ENCODE data around the gene LRRFIP2. TPM values are rescaled to one million over a fixed set of nuclear protein-coding genes. Genes with fewer than 3 reads are reported as not detected.

Gene LRRFIP2
- total RNA-seq, 1 donor from 2014 or later: 40.0 TPM

DNA sequence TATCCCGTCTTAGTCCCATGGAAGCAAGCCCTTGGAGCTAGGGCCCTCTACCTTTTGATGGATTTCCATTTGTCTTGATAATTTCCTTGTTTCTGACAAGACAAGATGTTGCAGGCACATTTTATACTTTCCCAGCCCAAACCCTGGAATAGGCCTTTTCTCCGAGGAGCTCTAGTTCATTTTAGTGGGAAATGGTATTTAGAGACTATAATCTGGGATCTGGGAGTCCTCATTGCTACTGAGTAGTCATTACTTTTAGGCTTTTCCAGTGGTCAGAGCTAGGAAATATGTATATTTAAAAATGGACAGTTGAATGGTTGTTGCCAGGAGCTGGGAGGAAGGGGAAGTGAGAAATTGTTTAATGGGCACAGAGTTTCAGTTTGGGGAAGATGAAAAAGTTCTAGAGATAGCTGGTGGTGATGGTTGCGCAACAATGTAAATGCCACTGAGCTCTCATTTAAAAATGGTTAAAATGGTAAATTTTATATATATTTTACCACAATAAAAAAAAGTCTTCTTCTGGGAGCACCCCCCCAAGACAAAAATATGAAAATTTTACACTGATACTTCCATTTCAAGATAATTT, 149.5 kb downstream of the LRRFIP2 start:
- Mint-ChIP-seq H3K9me3 (ENCODE audit: unreplicated experiment) (no peaks in the 10 kb centered on the region), H3K27me3 (ENCODE audit: unreplicated experiment) (no peaks in the 10 kb centered on the region), H3K4me3 (ENCODE audit: unreplicated experiment) (no peak overlapping the region), H3K4me1 (ENCODE audit: unreplicated experiment) (no peaks in the 10 kb centered on the region), H3K27ac (ENCODE audit: unreplicated experiment) (no peak overlapping the region), H3K36me3 (ENCODE audit: low read depth, unreplicated experiment) (peaks cover 64% of the 10 kb centered on the region)
- TF ChIP-seq, protein P1, sequence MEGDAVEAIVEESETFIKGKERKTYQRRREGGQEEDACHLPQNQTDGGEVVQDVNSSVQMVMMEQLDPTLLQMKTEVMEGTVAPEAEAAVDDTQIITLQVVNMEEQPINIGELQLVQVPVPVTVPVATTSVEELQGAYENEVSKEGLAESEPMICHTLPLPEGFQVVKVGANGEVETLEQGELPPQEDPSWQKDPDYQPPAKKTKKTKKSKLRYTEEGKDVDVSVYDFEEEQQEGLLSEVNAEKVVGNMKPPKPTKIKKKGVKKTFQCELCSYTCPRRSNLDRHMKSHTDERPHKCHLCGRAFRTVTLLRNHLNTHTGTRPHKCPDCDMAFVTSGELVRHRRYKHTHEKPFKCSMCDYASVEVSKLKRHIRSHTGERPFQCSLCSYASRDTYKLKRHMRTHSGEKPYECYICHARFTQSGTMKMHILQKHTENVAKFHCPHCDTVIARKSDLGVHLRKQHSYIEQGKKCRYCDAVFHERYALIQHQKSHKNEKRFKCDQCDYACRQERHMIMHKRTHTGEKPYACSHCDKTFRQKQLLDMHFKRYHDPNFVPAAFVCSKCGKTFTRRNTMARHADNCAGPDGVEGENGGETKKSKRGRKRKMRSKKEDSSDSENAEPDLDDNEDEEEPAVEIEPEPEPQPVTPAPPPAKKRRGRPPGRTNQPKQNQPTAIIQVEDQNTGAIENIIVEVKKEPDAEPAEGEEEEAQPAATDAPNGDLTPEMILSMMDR (IDR thresholded peaks at IDR 0.05; ENCODE audit: unreplicated experiment): no peak
- DNase-seq (ENCODE audit: low spot score): no peak

DNA sequence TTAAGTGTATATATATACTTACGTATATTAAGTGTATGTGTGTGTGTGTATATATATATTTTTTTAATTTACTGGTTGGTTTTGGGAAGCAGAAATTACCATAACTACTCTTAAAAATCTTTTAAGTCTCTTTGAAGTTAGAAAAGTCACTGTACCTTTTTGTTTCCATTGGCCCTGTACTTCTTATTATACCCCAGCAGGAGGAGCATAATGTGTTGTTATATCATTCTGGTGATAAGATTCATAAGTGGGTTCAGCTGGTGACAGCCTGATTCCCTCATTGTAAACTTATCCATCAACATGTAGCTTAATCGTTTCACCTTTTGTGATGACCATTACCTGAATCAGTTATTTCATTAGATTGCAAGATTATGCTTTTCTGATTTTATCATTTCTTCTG, 150.3 kb downstream of the LRRFIP2 start:
- Mint-ChIP-seq H3K27me3 (ENCODE audit: unreplicated experiment) (no peaks in the 10 kb centered on the region), H3K36me3 (ENCODE audit: low read depth, unreplicated experiment) (peaks cover 70% of the 10 kb centered on the region), H3K4me1 (ENCODE audit: unreplicated experiment) (no peaks in the 10 kb centered on the region), H3K4me3 (ENCODE audit: unreplicated experiment) (no peak overlapping the region), H3K27ac (ENCODE audit: unreplicated experiment) (no peak overlapping the region), H3K9me3 (ENCODE audit: unreplicated experiment) (no peaks in the 10 kb centered on the region)
- TF ChIP-seq, protein P1 (IDR thresholded peaks at IDR 0.05; ENCODE audit: unreplicated experiment): peak; percentile 50
- no peak for DNase-seq (ENCODE audit: low spot score)

DNA sequence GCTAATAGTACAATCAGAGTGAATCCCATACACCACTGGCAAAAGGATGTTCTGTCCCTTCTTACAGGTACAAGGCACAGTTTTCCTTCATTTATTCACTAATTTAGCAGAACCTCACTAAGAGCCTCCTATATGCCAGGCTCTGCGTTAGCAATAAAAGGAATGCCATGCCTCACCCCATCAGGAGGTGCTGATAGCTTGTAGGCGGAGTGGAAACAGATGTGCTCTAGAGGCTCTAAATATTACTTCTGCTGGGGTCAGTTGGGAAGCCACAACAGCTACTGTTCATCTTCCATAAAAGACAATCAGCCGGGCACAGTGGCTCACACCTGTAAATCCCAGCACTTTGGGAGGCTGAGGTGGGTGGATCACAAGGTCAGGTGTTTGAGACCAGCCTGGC, 156.7 kb downstream of the LRRFIP2 start:
- H3K27ac Mint-ChIP-seq (ENCODE audit: unreplicated experiment): no peak overlapping the region
- H3K9me3 Mint-ChIP-seq (ENCODE audit: unreplicated experiment): no peaks in the 10 kb centered on the region
- no peak for DNase-seq (ENCODE audit: low spot score)
- no peaks in the 10 kb centered on the region for H3K4me1 Mint-ChIP-seq (ENCODE audit: unreplicated experiment)
- no peak overlapping the region for H3K4me3 Mint-ChIP-seq (ENCODE audit: unreplicated experiment)
- peaks cover 2% of the 10 kb centered on the region for H3K27me3 Mint-ChIP-seq (ENCODE audit: unreplicated experiment)
- peaks cover 62% of the 10 kb centered on the region for H3K36me3 Mint-ChIP-seq (ENCODE audit: low read depth, unreplicated experiment)
- TF ChIP-seq, protein P1 (IDR thresholded peaks at IDR 0.05; ENCODE audit: unreplicated experiment): no peak

DNA sequence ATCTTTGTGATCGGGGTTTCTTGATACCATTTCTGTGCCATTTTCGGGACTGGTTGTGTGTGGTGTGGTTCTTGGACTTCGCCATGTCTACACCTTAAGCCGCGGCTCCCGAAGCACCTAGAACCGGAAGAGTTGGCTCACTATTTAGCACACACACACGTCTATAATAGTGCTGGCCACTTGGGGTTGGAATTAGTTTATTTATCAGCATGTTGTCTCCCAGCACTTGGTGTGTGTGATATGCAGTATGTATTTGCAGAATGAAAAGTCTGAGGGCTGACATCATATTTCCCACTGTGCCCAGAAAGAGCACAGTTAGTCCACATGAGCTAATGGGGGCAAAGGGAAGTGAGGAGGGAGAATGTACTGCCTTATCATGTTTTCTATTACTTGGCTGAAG, 157.5 kb downstream of the LRRFIP2 start:
- H3K4me3 Mint-ChIP-seq (ENCODE audit: unreplicated experiment): no peak overlapping the region
- no peak overlapping the region for H3K27ac Mint-ChIP-seq (ENCODE audit: unreplicated experiment)
- peaks cover 2% of the 10 kb centered on the region for H3K27me3 Mint-ChIP-seq (ENCODE audit: unreplicated experiment)
- DNase-seq (ENCODE audit: low spot score): no peak
- TF ChIP-seq, protein P1 (IDR thresholded peaks at IDR 0.05; ENCODE audit: unreplicated experiment): no peak
- peaks cover 55% of the 10 kb centered on the region for H3K36me3 Mint-ChIP-seq (ENCODE audit: low read depth, unreplicated experiment)
- no peaks in the 10 kb centered on the region for H3K4me1 Mint-ChIP-seq (ENCODE audit: unreplicated experiment)
- H3K9me3 Mint-ChIP-seq (ENCODE audit: unreplicated experiment): no peaks in the 10 kb centered on the region

DNA sequence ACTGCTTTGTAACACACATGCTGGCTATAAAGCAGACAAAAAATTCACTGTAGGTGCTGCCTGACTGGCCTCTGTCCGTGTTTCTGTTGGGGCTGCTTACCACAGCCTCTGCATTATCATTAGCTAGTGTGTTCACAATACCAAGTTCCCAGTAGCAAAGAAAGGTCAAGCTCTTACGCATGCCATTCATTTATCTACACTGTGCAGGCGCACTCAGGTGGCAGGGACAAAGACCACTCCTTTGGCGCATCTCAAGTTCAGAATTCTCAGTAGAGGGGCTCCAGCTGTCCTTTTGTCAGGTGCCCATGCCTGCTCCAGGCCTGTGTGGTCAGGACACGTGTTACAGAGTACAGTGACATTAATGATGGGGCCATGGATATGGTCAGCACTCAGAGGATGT, 158.7 kb downstream of the LRRFIP2 start:
- DNase-seq (ENCODE audit: low spot score): no peak
- no peaks in the 10 kb centered on the region for H3K4me1 Mint-ChIP-seq (ENCODE audit: unreplicated experiment)
- peaks cover 46% of the 10 kb centered on the region for H3K36me3 Mint-ChIP-seq (ENCODE audit: low read depth, unreplicated experiment)
- no peaks in the 10 kb centered on the region for H3K9me3 Mint-ChIP-seq (ENCODE audit: unreplicated experiment)
- no peak overlapping the region for H3K4me3 Mint-ChIP-seq (ENCODE audit: unreplicated experiment)
- no peak overlapping the region for H3K27ac Mint-ChIP-seq (ENCODE audit: unreplicated experiment)
- TF ChIP-seq, protein P1 (IDR thresholded peaks at IDR 0.05; ENCODE audit: unreplicated experiment): no peak
- H3K27me3 Mint-ChIP-seq (ENCODE audit: unreplicated experiment): peaks cover 2% of the 10 kb centered on the region
